Fibroblast of peridontal ligament (primary cell): Measurements from ENCODE around the gene GKN1.

ENCODE experiments used
- DNase-seq: peaks from one replicate; pipeline ENCODE4 v3.0.0-alpha.2; 2010; ENCODE audit errors: extremely low read depth

Gene GKN1

DNA sequence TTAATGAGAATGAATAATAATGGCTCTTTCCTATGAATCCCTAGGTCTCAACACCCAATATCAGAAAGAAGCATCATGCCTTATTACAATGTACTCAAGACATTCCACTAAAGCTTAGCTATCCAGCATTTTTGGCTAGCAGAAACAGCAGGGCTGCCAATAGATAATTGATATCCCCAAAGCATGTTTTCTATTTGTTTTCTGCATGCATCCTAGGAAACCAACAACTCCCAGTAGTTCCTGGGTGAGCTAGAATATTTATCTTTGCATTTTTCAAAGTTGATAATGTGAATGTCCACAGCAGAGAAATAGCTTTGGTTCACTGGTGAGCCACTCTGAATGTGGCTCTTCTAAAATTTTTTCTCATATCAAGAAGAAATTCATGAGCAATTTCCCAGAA lies 32.7 kb downstream of the GKN1 start:
- DNase-seq, result peak; percentile 66

DNA sequence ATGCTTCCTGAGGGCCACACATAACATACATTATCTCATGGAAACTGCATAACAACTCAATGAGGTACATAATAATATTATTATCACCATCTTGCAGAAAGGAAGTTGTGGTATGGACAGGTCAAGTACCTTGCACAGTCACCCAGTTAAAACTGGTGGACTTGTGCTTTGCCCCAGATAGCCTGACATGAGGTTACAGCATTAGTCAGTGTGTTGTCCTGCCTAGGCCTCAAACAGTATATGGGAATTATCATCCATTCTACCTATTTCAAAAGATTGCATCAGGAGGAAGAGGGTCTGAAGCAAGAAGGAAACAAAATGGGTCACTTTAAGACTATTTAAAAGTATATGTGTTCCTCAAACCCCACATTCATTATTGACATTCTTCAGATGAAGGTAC lies 33.2 kb downstream of the GKN1 start:
- DNase-seq, result no peak

DNA sequence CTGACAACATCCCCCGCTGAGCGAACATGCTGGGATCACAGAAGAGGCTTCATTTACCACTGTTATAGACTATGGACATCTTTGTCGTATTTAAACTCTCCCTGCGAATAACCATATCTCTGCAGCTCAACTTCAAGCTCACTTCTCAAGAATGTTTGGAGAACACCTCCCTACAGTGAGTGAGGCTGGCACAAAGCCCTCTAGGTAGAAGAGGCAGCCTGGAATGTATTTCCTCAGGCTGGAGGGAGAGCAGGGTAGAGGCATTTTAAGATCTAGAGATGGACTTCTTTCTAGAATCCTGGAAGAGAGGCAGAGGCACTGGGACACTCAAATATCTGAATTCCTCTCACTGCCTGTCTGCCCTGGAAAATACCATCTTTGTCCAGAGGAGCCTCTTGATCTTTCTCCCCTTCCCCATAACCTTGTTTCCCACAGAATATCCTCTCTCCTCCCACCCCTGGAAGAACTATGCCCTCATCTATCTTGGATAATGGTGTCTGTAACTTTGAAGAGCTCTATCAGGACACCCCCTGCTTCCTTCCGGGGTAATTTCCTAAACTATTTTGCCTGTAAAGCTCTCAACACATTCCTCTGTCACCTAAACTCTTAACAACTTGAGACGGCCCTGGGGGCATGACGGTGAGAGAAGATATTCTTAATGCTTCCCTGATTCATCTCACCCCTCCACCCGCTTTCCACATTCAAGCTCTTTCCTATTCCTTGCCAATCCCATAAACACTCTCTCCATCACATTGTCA lies 36.2 kb downstream of the GKN1 start:
- no peak for DNase-seq

DNA sequence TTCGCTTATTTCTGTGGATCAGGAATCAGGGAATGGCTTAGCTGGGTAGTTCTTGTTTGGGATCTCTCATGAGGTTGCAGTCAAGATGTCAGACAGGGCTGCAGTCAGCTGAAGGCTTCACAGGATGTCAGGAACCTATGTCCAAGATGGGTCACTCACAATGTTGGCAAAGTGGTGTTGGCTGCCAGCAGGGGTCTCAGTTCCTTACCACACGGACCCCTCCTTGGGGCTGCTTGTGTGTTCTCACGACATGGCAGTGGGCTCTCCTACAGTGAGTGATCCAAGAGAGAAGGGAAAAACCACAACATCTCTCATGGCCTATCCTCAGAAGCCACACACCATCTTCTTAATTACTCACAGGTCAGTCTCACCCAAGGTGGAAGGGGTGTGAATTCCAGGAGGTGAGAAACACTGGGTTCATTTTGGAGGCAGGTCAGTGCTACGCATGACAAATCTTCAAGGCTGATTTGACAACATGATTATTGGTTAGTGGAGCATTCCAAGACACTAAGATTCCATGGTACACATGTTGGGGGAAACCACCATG lies 37.2 kb downstream of the GKN1 start:
- no peak for DNase-seq

DNA sequence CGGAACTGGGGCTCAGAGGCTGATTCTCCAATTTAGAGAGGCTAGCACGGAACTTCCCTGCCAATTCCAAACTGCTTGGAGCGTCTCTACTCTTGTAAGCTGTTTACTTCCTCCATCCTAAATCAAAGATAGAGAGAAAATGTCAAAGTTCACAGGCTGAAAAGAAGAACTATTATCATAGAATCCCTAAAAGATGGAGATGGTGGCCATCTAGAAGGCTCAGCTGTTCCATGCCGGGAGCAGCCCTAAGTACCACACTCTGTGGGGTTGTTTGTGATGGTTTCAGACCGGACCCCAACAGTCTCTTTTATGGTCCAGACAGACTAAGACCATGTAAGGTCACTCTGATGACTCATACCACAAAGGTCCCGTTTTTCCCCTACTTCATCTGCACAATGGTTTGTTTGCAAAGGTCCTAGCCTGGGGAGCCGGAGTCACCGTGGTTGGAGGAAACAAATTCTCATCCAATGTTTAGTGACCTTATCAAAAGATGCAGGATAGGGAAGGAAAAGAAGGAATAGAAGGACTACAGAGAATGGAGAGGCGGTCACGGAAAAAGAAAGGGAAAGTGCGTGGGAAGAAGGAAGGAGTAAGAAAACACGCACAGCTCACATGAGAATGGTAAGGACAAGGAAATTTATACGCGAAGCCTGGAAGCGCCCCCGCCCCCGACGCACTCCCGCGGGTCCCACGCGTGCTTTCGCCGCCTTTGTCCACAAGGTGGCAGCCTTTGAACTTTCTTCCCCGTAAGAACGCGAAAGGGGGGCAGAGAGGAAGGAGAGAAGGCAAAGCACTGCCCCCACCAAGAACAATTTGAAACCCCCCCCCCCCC lies 38.1 kb downstream of the GKN1 start:
- peak; percentile 77 for DNase-seq

DNA sequence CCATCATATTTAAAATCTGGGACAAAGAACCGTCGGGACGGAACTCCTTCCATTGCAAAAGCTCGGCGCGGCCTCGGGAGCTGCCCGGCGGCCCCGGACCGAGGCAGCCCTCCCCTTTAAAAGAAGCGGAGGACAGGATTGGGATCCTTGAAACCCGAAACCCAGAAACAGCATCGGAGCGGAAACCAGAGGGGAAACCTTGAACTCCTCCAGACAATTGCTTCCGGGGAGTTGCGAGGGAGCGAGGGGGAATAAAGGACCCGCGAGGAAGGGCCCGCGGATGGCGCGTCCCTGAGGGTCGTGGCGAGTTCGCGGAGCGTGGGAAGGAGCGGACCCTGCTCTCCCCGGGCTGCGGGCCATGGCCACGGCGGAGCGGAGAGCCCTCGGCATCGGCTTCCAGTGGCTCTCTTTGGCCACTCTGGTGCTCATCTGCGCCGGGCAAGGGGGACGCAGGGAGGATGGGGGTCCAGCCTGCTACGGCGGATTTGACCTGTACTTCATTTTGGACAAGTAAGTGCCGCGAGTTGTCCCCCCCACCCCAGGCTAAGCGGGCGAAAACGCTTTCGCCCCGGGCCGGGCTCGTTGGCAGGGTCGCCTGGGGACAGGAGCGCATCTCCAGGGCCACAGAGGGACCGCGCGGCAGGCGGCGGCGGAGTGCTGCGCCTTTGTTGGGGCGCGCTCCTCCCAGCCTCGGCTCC lies 38.9 kb downstream of the GKN1 start, which contains the start of gene ANTXR1:
Gene ANTXR1 (plus strand): TSS at position 38 of the 698 bp plus-strand sequence. CDS start 321 bp downstream, at position 359.
- peak; percentile 80 for DNase-seq

DNA sequence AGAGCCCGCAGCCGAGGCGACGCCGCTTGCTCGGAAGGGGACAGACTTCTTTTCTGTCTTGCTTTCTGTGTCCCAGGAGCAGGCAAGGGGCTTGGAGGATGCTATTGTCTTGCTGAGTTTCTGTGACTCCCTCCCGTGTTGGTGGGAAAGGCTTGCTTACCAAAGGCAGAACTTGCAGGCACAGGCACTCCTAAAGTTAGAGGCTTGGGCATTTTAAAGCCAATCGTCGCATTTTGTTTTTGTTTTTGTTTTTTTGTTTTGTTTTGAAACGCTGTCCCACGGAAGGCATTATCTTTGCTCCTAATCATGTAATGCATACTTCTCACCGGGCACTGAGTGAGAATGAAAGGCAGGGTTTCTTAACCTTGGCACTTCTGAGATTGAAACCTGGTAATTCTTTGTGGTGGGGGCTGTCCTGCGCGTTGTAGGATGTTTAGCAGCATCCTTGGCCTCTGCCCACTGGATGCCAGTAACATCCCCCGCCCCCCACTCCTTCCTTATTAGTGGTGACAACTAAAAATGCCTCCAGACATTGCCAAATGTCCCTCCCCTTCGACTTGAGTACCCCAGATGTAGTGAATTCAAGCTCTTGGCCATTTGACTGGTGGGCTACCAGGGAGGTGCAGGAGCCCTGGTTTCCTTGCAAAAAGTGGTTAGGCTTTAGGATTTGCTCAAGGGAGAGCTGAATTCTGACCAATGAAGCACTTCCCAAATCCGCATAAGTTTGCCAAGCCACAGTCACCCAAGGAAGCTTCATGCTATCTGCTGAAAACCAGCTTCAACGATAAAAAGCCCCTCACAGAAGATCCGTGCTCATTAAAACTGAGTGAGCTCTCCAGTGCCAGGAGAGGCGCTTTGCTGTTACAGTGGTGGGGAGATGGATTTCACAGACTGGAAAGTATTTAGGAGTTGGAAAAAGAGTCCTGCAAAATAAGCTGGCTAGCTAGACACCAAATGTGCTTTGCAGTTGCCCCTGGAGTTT lies 39.7 kb downstream of the GKN1 start:
- DNase-seq, result peak; percentile 66

DNA sequence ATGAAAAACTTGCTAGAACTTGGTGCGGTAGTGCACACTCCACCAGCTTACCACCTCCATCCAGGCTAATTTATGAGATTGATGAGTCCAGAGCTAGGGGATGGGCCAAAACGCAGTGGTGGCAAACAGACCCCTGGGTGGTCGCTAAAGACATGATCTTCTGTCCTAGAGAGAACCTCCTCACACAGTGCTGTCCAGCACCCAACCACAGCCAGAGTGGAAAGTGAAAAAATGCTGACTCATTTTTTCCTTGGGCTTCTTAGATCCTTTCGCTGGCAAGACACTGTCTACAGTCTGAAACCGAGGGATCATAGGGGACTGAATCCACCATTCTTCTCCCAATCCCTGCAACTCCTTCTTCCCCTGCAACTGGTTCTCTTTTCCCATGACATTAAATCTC lies 42.6 kb downstream of the GKN1 start:
- peak; percentile 81 for DNase-seq

DNA sequence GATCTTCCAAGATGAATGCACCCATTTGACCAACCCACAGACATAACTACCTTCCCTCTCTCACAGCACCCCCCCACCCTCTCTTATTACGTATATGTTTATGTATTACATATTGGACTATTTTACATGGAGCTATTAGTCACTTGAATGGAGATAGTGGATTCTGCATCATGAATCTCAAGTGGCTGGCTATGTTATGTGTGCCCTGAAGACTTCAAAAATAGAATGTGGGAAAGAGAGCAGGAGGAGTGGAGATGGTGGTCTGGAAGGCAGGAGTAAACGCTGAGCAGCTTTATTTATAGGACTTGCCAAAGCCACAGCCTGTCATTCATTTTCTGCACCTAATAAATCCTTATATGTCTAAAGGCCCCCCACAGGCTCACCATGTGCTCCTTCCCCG lies 43.4 kb downstream of the GKN1 start:
- DNase-seq, result no peak

DNA sequence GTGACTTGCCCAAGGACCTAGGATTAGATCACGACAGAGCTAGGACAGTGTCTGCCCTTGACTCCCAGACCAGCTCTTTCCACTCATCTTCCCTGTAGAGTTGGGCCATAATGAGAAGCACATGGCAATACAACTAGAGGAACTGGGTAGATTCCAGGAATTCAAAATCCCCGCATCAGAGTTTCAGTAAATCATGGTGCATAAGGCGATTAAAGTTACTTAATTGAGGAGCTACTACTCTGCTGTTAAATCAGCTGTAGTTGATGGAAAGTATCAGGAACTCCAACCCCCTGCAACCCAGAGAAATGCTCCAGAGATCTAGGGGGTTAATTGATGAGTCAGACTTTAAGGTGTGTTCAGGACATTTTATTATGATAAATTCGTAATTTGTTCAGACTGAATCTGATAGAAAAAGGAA lies 44.3 kb downstream of the GKN1 start:
- DNase-seq, result peak; percentile 39

DNA sequence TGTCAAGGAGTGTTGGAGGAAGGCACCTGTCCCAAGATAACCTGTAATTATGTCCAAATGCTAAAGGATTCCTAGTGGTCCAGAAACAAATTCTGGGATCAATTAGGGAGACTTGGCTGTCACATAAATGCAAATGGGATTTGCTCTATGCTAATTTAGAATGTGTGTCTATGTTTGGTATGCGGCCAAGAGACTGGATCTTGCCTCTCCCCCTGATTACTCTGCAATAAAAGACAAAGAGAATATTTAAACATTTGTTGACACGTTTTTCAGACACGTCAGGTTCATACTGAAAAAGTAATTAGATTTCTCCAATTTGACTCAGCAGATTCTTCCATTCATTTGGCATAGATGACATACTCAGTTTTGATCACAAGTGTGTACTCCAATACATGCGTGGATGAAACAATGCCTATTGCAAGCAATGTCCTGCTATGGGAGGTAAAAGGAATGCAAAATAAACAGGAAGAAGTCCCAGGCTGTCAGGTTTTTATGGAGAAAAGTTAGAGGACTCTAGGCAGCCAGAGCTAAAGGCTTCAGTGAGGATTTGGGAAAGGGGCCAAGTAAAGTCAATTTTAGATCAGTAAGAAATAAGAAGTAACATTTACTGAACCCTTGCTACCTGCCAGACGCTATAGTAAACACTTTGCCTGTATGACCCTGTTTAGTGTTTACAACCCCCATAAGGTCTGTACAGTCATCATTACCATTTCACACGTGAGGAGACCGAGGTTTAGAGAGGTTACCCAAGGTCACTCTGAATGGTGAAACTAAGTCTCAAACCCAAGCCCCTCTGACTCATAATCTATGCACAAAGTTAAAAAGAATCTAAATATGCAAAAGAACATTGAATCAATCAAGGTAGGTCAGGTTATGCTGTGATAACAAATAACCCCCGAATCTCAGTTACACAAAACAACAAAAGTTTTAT lies 46.3 kb downstream of the GKN1 start:
- DNase-seq, result no peak

DNA sequence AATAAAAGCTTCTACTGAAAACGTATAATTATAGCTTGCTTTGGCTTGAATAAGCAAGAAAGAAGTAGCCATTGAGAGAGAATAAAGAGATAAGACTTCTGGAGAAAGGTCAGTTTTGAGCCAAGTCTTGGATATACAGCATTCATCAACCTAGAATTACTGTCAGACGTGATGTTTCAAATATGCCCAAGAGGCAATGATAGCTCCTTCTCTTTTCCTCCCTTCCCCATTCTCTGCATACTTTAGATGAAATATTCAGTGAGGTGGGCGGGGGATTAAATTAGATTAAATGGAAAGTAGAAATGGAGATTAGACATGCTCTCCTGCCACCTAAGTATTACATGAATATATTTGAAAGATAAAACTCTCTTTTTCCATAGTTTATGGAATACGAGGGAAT lies 47.3 kb downstream of the GKN1 start:
- no peak for DNase-seq

DNA sequence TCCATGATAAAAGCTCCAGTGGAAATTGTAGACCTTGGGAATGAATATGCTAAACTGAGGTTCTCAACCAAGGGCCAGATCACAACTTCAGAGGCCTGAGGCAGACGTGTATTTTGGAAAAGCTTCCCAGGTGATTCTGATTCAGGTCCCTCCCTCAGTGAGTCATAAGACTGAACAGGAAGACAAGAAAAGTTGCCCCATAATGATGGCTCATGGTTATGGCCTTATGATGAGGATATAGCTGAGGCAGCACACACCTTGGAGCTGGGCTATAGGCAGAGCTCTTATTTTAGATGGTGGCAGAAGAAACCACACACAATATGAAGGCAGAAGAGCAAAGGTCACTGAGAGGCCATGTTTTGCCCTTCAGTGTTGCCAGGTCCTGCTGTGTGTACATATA lies 48.1 kb downstream of the GKN1 start:
- no peak for DNase-seq

DNA sequence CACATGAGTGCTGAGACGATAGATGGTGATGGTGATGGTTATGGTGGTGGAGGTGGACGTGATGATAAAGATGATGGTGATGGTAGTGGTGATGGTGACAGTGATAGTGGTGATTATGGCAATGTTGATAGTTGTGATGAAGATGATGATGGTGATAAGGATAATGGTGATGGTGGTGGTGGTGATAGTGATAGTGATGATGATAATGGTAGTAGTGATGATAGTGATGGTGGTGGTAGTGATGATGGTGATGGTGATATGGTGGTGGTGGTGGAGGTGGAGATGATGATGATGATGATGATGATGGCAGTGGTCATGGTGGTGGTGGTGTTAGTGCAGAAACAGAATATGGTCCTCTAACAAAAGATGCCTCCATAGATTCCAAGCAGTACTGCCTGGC lies 48.8 kb downstream of the GKN1 start:
- DNase-seq, result no peak

DNA sequence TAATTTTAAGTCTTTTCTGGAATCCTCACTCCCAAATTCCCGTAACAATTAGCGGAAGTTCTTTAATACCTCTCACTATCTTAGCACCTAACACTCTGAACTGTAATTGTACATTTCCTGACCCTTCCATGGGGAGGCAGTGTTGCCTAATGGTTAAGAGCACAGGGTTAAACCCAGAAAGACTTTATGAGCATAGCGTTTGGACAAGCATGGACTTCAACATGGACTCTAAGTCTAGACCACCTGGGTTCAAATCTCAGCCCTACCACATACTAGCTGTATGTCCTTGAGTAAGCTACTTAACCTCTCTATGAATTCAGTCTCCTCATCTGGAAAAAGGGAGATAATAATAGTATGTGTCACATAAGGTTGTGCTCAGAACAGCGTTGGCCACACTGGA lies 51.6 kb downstream of the GKN1 start:
- peak; percentile 47 for DNase-seq

DNA sequence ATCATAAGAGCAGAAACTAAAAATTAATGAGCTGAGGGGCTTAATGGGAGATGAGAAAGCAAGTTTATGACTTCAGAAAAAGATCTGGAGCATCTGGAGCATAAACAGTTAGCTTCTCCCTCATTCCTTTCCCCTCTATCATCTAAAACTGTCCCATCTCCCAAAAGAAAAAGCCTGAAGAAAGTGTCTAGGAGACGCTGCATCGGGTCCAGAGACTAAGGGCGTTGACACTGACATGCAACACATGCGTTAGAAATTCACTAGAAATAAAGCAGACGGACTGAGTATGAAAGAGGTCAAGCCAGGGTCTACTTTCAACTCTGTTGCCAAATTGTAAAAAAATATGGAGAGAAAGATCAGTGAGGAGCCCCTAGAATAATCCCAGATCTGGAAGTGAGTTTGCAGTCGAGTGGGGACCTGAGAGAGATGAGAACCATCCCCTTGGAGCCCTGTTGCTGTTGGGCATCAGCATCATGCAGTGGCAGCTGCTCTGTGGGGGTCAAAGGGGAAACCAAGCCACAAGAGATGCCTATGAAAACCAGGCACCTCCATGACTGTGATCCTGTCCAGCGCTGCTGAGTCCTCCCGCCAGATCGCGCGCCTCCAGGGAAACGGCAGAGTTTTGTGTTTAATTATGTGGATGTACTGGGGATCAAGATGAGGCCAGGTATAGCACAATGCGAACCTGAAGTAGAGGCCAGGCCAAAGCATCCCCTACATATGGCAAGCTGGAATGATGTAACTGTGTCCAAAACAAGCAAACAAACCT lies 52.4 kb downstream of the GKN1 start:
- DNase-seq, result no peak
